Activated CD4-positive, alpha-beta memory T cell treated with anti-CD3 and anti-CD28 coated beads, Interleukin-2, amount 10 ng/mL, durations not matched to agents 7 days and 5 days (primary cell): ENCODE measurements around the gene UGP2. TPM values are rescaled to one million over a fixed set of nuclear protein-coding genes. Genes with fewer than 3 reads are reported as not detected.
"Not testable (repeated sequence)": the region's sequence is repeated elsewhere in the genome, so short reads cannot be mapped to it uniquely, and the experiment has no call there.

Experiments used
- CTCF ChIA-PET: fragments of 350-600 bp; sonication (Branson Sonifier 250); formaldehyde crosslinking; loops from one replicate; lab custom pipeline; 2021; ENCODE audit warnings: antibody characterized with exemption, inconsistent platforms; lab: Charles Lee
- POLR2A ChIA-PET: fragments of 350-600 bp; sonication (Branson Sonifier 250); formaldehyde crosslinking; loops from one replicate; lab custom pipeline; 2021; ENCODE audit warnings: antibody characterized with exemption; lab: Charles Lee
- DNase-seq: peaks from one replicate; pipeline ENCODE4 v3.0.0-alpha.2; 2020
- H3K27ac Mint-ChIP-seq: one replicate; pipeline ENCODE4 v1.8.0; 2021; ENCODE audit warnings: mild to moderate bottlenecking, mixed read lengths
- H3K27me3 Mint-ChIP-seq: one replicate; pipeline ENCODE4 v1.8.0; 2021; ENCODE audit warnings: mixed read lengths
- H3K36me3 Mint-ChIP-seq: one replicate; pipeline ENCODE4 v1.8.0; 2021; ENCODE audit warnings: low read depth, mixed read lengths
- H3K4me1 Mint-ChIP-seq: one replicate; pipeline ENCODE4 v1.8.0; 2021; ENCODE audit warnings: mixed read lengths
- H3K4me3 Mint-ChIP-seq: one replicate; pipeline ENCODE4 v1.8.0; 2021; ENCODE audit warnings: mild to moderate bottlenecking, mixed read lengths
- H3K9me3 Mint-ChIP-seq: one replicate; pipeline ENCODE4 v1.8.0; 2021; ENCODE audit warnings: mixed read lengths
- total RNA-seq, 2 experiments: library from RNA; stranded (reverse); gene quantifications; one replicate each; pipeline ENCODE4 v1.2.3, GENCODE V29; 2021

UGP2 gene
- total RNA-seq, 2 experiments from 2014 or later: 180 TPM

GRCh38 chr2:63843093-63843492 lies 1.4 kb downstream of the UGP2 start:
- H3K27ac Mint-ChIP-seq: peak overlapping the region; percentile 95

DNA sequence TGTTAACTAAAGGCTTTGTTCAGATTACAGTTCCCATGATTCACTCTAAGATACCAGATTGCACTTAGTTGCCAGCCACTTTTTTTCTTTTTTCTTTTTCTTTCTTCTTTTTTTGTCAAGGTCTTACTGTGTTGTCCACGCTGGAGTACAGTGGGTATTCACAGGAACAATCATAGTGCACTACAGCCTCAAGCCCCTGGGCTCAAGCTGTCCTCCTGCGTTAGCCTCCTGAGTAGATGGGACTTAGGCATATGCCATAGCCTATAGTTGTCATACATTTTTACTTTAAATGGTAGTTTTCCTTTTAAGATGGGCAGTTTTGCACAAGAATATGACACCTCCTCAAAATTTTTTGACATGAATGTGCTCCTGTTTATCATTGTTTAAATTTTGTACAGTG lies 2.1 kb downstream of the UGP2 start:
- Mint-ChIP-seq H3K36me3 (peaks cover 71% of the 10 kb centered on the region), H3K4me1 (peaks cover 63% of the 10 kb centered on the region), H3K4me3 (peak overlapping the region; percentile 64), H3K27me3 (no peaks in the 10 kb centered on the region), H3K9me3 (peaks cover 17% of the 10 kb centered on the region), H3K27ac (no peak overlapping the region)
- DNase-seq: no peak
- CTCF ChIA-PET: interaction anchor here (1.2 to 7.6 kb wide), 2 partner anchors 14 to 22 kb away, joined by 5 to 167 read pairs; no protein-coding TSS in a partner anchor
- POLR2A ChIA-PET: interaction anchor here (1.4 to 7.5 kb wide), 3 partner anchors 14 to 255 kb away, joined by 3 to 738 read pairs (median 100); partner anchors contain the start of genes MDH1 and WDPCP

More at GRCh38 chr2:63843093-63843492, 1.4 kb downstream of the UGP2 start:
- peak overlapping the region; percentile 99 for H3K4me3 Mint-ChIP-seq
- DNase-seq: no peak
- H3K27me3 Mint-ChIP-seq: no peaks in the 10 kb centered on the region
- H3K36me3 Mint-ChIP-seq: peaks cover 65% of the 10 kb centered on the region
- ChIA-PET POLR2A (interaction anchor here (0.7 to 7.5 kb wide), 8 partner anchors 15 to 645 kb away, joined by 3 to 738 read pairs (median 5); partner anchors contain the start of genes MDH1, VPS54 and WDPCP), CTCF (interaction anchor here (0.7 to 7.6 kb wide), 2 partner anchors 15 to 679 kb away, joined by 3 to 167 read pairs; no protein-coding TSS in a partner anchor)
- peaks cover 62% of the 10 kb centered on the region for H3K4me1 Mint-ChIP-seq
- peaks cover 17% of the 10 kb centered on the region for H3K9me3 Mint-ChIP-seq

- no peaks in the 10 kb centered on the region for H3K27me3 Mint-ChIP-seq
- no peak overlapping the region for H3K27ac Mint-ChIP-seq
- ChIA-PET POLR2A (interaction anchor here (5.0 to 7.5 kb wide), 2 partner anchors 13 to 255 kb away, joined by 100 to 738 read pairs; partner anchors contain the start of genes MDH1 and WDPCP), CTCF (interaction anchor here (1.2 to 7.6 kb wide), 2 partner anchors 13 to 21 kb away, joined by 5 to 167 read pairs; no protein-coding TSS in a partner anchor)
- peaks cover 79% of the 10 kb centered on the region for H3K36me3 Mint-ChIP-seq
- H3K9me3 Mint-ChIP-seq: peaks cover 17% of the 10 kb centered on the region
- DNase-seq: no peak
- H3K4me3 Mint-ChIP-seq: peak overlapping the region; percentile 64
- H3K4me1 Mint-ChIP-seq: peaks cover 65% of the 10 kb centered on the region
Measured at GRCh38 chr2:63844616-63845015, 2.9 kb downstream of the UGP2 start.

DNA sequence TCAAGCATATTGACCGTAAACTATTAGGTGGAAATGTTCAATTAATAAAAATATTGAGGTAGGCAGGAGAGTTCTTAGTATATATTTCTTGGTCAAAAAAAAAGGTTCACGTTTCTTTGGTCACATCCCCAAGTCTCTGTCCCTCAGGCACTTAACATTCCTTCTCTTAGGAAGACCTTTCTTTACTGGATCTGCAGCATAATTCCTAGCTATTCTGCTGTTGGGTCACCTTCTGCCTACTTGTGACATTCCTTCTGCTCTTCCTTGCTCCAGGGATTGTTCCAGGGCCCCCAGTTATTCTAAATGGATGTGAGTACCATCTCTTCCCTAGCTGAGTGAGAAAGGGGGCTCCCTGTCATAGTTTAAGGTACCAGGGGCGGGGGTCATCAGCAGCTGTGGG lies 4.2 kb downstream of the UGP2 start:
- DNase-seq: no peak
- Mint-ChIP-seq H3K27me3 (no peaks in the 10 kb centered on the region), H3K36me3 (peaks cover 80% of the 10 kb centered on the region), H3K9me3 (peaks cover 17% of the 10 kb centered on the region), H3K4me1 (peaks cover 62% of the 10 kb centered on the region), H3K4me3 (no peak overlapping the region), H3K27ac (no peak overlapping the region)
- ChIA-PET CTCF (interaction anchor here (7.6 kb wide), 1 partner anchor 12 kb away, joined by 167 read pairs; no protein-coding TSS in a partner anchor), POLR2A (interaction anchor here (7.5 kb wide), 1 partner anchor 12 kb away, joined by 738 read pairs; no protein-coding TSS in a partner anchor)

GRCh38 chr2:63846487-63846886 lies 4.8 kb downstream of the UGP2 start:
- Mint-ChIP-seq H3K27ac (no peak overlapping the region), H3K27me3 (no peaks in the 10 kb centered on the region), H3K4me1 (peaks cover 68% of the 10 kb centered on the region), H3K4me3 (no peak overlapping the region), H3K36me3 (peaks cover 84% of the 10 kb centered on the region), H3K9me3 (peaks cover 17% of the 10 kb centered on the region)
- no peak for DNase-seq
- POLR2A ChIA-PET: interaction anchor here (7.5 kb wide), 1 partner anchor 12 kb away, joined by 738 read pairs; no protein-coding TSS in a partner anchor
- CTCF ChIA-PET: interaction anchor here (7.6 kb wide), 1 partner anchor 11 kb away, joined by 167 read pairs; no protein-coding TSS in a partner anchor

GRCh38 chr2:63847571-63847970 lies 5.9 kb downstream of the UGP2 start:
- Mint-ChIP-seq H3K4me1 (peaks cover 77% of the 10 kb centered on the region), H3K36me3 (peaks cover 86% of the 10 kb centered on the region), H3K9me3 (peaks cover 19% of the 10 kb centered on the region)
- H3K4me3 Mint-ChIP-seq, H3K27me3 Mint-ChIP-seq, H3K27ac Mint-ChIP-seq, CTCF ChIA-PET, DNase-seq, POLR2A ChIA-PET: not testable (repeated sequence)

GRCh38 chr2:63849381-63850203 lies 7.9 kb downstream of the UGP2 start:
- H3K27ac Mint-ChIP-seq: no peak overlapping the region
- ChIA-PET CTCF (interaction anchor here (0.7 to 1.3 kb wide), 2 partner anchors 8 to 17 kb away, joined by 3 to 6 read pairs; partner anchors contain the start of gene UGP2), POLR2A (interaction anchor here (1.3 to 18.3 kb wide), 2 partner anchors 6 to 261 kb away, joined by 4 to 738 read pairs; partner anchors contain the start of genes UGP2 and WDPCP)
- H3K4me1 Mint-ChIP-seq: peaks cover 79% of the 10 kb centered on the region
- no peaks in the 10 kb centered on the region for H3K27me3 Mint-ChIP-seq
- no peak overlapping the region for H3K4me3 Mint-ChIP-seq
- peaks cover 89% of the 10 kb centered on the region for H3K36me3 Mint-ChIP-seq
- no peak for DNase-seq
- H3K9me3 Mint-ChIP-seq: peaks cover 19% of the 10 kb centered on the region

- POLR2A ChIA-PET: interaction anchor here (1.3 to 18.3 kb wide), 2 partner anchors 7 to 262 kb away, joined by 4 to 738 read pairs; partner anchors contain the start of genes UGP2 and WDPCP
- Mint-ChIP-seq H3K4me1 (peaks cover 79% of the 10 kb centered on the region), H3K27ac (no peak overlapping the region), H3K36me3 (peaks cover 86% of the 10 kb centered on the region), H3K27me3 (no peaks in the 10 kb centered on the region), H3K4me3 (no peak overlapping the region), H3K9me3 (peaks cover 19% of the 10 kb centered on the region)
- DNase-seq: no peak
- CTCF ChIA-PET: interaction anchor here (0.7 to 1.3 kb wide), 2 partner anchors 9 to 16 kb away, joined by 3 to 6 read pairs; partner anchors contain the start of gene UGP2
Measured at GRCh38 chr2:63850204-63850571, 8.5 kb downstream of the UGP2 start.

DNA sequence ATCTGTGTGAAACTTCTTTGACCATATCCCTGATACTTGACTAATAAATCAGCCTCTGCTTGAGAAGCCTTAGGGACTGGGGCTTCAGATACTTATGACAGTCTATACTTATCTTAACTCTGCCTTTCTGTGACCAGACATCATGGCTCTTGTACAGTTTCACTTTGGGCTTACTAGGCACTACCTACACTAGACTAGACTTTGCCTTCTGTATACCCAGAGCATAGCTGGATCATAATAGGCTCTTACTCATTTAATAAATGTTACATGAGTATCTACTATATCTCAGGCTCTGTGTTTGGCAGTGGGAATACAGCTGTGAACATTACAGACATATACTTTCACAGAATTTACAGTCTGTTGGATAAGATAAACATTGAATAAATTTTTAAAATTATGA lies 9.0 kb downstream of the UGP2 start:
- Mint-ChIP-seq H3K36me3 (peaks cover 84% of the 10 kb centered on the region), H3K4me1 (peaks cover 79% of the 10 kb centered on the region), H3K9me3 (peaks cover 16% of the 10 kb centered on the region), H3K4me3 (no peak overlapping the region), H3K27me3 (no peaks in the 10 kb centered on the region), H3K27ac (no peak overlapping the region)
- CTCF ChIA-PET: interaction anchor here (1.3 kb wide), 1 partner anchor 9 kb away, joined by 6 read pairs; the partner anchor contains the start of gene UGP2
- POLR2A ChIA-PET: interaction anchor here (1.3 to 18.3 kb wide), 3 partner anchors 7 to 262 kb away, joined by 4 to 738 read pairs (median 8); partner anchors contain the start of genes UGP2 and WDPCP
- DNase-seq: no peak

GRCh38 chr2:63851691-63852311 lies 10.1 kb downstream of the UGP2 start:
- H3K36me3 Mint-ChIP-seq: peaks cover 85% of the 10 kb centered on the region
- POLR2A ChIA-PET: interaction anchor here (1.8 to 18.3 kb wide), 3 partner anchors 8 to 263 kb away, joined by 4 to 738 read pairs (median 8); partner anchors contain the start of gene UGP2
- H3K4me1 Mint-ChIP-seq: peaks cover 82% of the 10 kb centered on the region
- no peak for DNase-seq
- peaks cover 12% of the 10 kb centered on the region for H3K9me3 Mint-ChIP-seq
- no peaks in the 10 kb centered on the region for H3K27me3 Mint-ChIP-seq
- no peak overlapping the region for H3K4me3 Mint-ChIP-seq
- no peak overlapping the region for H3K27ac Mint-ChIP-seq
- CTCF ChIA-PET: interaction anchor here (2.0 to 13.2 kb wide), 2 partner anchors 8 to 9 kb away, joined by 9 to 167 read pairs; partner anchors contain the start of gene UGP2

- ChIA-PET CTCF (interaction anchor here (1.1 to 13.2 kb wide), 2 partner anchors 10 to 155 kb away, joined by 4 to 167 read pairs; partner anchors contain the start of gene UGP2), POLR2A (interaction anchor here (1.0 to 18.3 kb wide), 6 partner anchors 10 to 1202 kb away, joined by 3 to 738 read pairs (median 8); partner anchors contain the start of genes MDH1, UGP2 and WDPCP)
- H3K36me3 Mint-ChIP-seq: peaks cover 82% of the 10 kb centered on the region
- no peak for DNase-seq
- peak overlapping the region; percentile 99 for H3K27ac Mint-ChIP-seq
- no peak overlapping the region for H3K4me3 Mint-ChIP-seq
- peaks cover 86% of the 10 kb centered on the region for H3K4me1 Mint-ChIP-seq
- no peaks in the 10 kb centered on the region for H3K27me3 Mint-ChIP-seq
- peaks cover 2% of the 10 kb centered on the region for H3K9me3 Mint-ChIP-seq
Measured at GRCh38 chr2:63853527-63854310, 12.0 kb downstream of the UGP2 start.
